DOHH2 (cell line): ENCODE results near the gene LHFPL4.

Experiments
- H3F3A ChIP-seq: fragments of 200-600 bp; sonication (generic), shearing (Covaris generic); 2 replicates; pipeline ENCODE4 v1.6.0; 2016; ENCODE audit warnings: antibody characterized with exemption, mild to moderate bottlenecking; ENCODE audit not compliant: control insufficient read depth, insufficient read depth
- H3K27ac ChIP-seq: fragments of 200-600 bp; sonication (generic); 2 replicates; pipeline ENCODE4 v1.5.1; 2014; ENCODE audit warnings: low read depth, mild to moderate bottlenecking, low read length, moderate library complexity
- H3K27me3 ChIP-seq: fragments of 200-600 bp; sonication (generic); 2 replicates; pipeline ENCODE4 v1.6.1; 2014; ENCODE audit warnings: mild to moderate bottlenecking, low read length, mixed read lengths; ENCODE audit not compliant: control insufficient read depth
- H3K36me3 ChIP-seq: fragments of 200-600 bp; sonication (generic); 2 replicates; pipeline ENCODE4 v1.6.1; 2014; ENCODE audit warnings: mild to moderate bottlenecking, low read length, moderate library complexity, mixed read lengths; ENCODE audit not compliant: control insufficient read depth
- H3K4me1 ChIP-seq: fragments of 200-600 bp; sonication (generic); 2 replicates; pipeline ENCODE4 v1.6.1; 2014; ENCODE audit warnings: mild to moderate bottlenecking, low read length, mixed read lengths; ENCODE audit not compliant: control insufficient read depth
- H3K4me2 ChIP-seq: fragments of 200-600 bp; sonication (generic); 2 replicates; pipeline ENCODE4 v1.6.0; 2014; ENCODE audit warnings: mild to moderate bottlenecking, low read length, moderate library complexity
- H3K4me3 ChIP-seq: fragments of 200-600 bp; sonication (generic); 2 replicates; pipeline ENCODE4 v1.5.1; 2014; ENCODE audit warnings: mild to moderate bottlenecking, low read length, mixed read lengths
- H3K79me2 ChIP-seq: fragments of 200-600 bp; sonication (generic); 2 replicates; pipeline ENCODE4 v1.6.1; 2014; ENCODE audit warnings: mild to moderate bottlenecking, low read length, mixed read lengths; ENCODE audit not compliant: control insufficient read depth
- H3K9me2 ChIP-seq: fragments of 200-600 bp; sonication (generic); replicated peaks from 2 replicates; pipeline ENCODE4 v1.6.1; 2014; ENCODE audit warnings: mild to moderate bottlenecking, low read length, mixed read lengths; ENCODE audit not compliant: control insufficient read depth
- H3K9me3 ChIP-seq: fragments of 200-600 bp; sonication (generic); 2 replicates; pipeline ENCODE4 v1.6.1; 2014; ENCODE audit warnings: antibody characterized with exemption, low read length, mixed read lengths; ENCODE audit not compliant: control insufficient read depth, insufficient read depth
- H4K20me1 ChIP-seq: fragments of 200-600 bp; sonication (generic); 2 replicates; pipeline ENCODE4 v1.6.0; 2014; ENCODE audit warnings: low read depth, mild to moderate bottlenecking, antibody characterized with exemption, low read length, moderate library complexity; ENCODE audit not compliant: control insufficient read depth, insufficient read depth
- CTCF ChIP-seq: fragments of 200-600 bp; sonication (generic); IDR thresholded peaks from one replicate; pipeline ENCODE4 v1.5.1; 2014; ENCODE audit warnings: antibody characterized with exemption, mild to moderate bottlenecking, low read depth, low read length; ENCODE audit not compliant: poor library complexity, severe bottlenecking
- EZH2phosphoT487 ChIP-seq: fragments of 200-600 bp; sonication (generic); IDR thresholded peaks from 2 replicates; pipeline ENCODE4 v1.6.1; 2017; ENCODE audit warnings: borderline replicate concordance, mild to moderate bottlenecking, antibody characterized with exemption, low read length, moderate library complexity, mixed read lengths

Gene LHFPL4

GRCh38 chr3:9468460-9468859 lies 85.2 kb downstream of the LHFPL4 start:
- peaks cover 8% of the 10 kb centered on the region; the same call in 1 of the 2 replicates for H3K79me2 ChIP-seq
- no peaks in the 10 kb centered on the region for H3K4me1 ChIP-seq
- H3K9me2 ChIP-seq = no peaks in the 10 kb centered on the region
- H4K20me1 ChIP-seq = peaks cover 11% of the 10 kb centered on the region
- no peak overlapping the region for H3K27ac ChIP-seq
- no peak overlapping the region for H3K4me3 ChIP-seq
- H3K27me3 ChIP-seq = no peaks in the 10 kb centered on the region
- no peak for TF ChIP-seq CTCF
- no peak for TF ChIP-seq EZH2phosphoT487
- H3K36me3 ChIP-seq = peaks cover 96% of the 10 kb centered on the region
- no peaks in the 10 kb centered on the region for H3K9me3 ChIP-seq
- H3F3A ChIP-seq = peaks cover 2% of the 10 kb centered on the region; the same call in 1 of the 2 replicates
- H3K4me2 ChIP-seq = no peak overlapping the region

GRCh38 chr3:9467451-9467850 lies 86.2 kb downstream of the LHFPL4 start:
- TF ChIP-seq CTCF (no peak), EZH2phosphoT487 (no peak)
- H3K27ac ChIP-seq = no peak overlapping the region
- H3K9me3 ChIP-seq = no peaks in the 10 kb centered on the region
- H3K27me3 ChIP-seq = no peaks in the 10 kb centered on the region
- H3K4me2 ChIP-seq = no peak overlapping the region
- H3K9me2 ChIP-seq = no peaks in the 10 kb centered on the region
- H4K20me1 ChIP-seq = peaks cover 11% of the 10 kb centered on the region
- peaks cover 94% of the 10 kb centered on the region for H3K36me3 ChIP-seq
- H3F3A ChIP-seq = no peaks in the 10 kb centered on the region
- H3K4me3 ChIP-seq = no peak overlapping the region
- no peaks in the 10 kb centered on the region for H3K4me1 ChIP-seq
- peaks cover 8% of the 10 kb centered on the region; the same call in 1 of the 2 replicates for H3K79me2 ChIP-seq

GRCh38 chr3:9455596-9456131 lies 98.0 kb downstream of the LHFPL4 start:
- no peaks in the 10 kb centered on the region for H3K27me3 ChIP-seq
- peaks cover 7% of the 10 kb centered on the region; the same call in 1 of the 2 replicates for H3F3A ChIP-seq

More at GRCh38 chr3:9455596-9456131, 98.0 kb downstream of the LHFPL4 start:
- Histone ChIP-seq H3K4me2 (no peak overlapping the region), H3K27ac (no peak overlapping the region), H3K79me2 (peaks cover 2% of the 10 kb centered on the region; the same call in 1 of the 2 replicates), H4K20me1 (no peaks in the 10 kb centered on the region), H3K9me2 (no peaks in the 10 kb centered on the region), H3K9me3 (no peaks in the 10 kb centered on the region), H3K4me1 (no peaks in the 10 kb centered on the region), H3K4me3 (no peak overlapping the region), H3K36me3 (peaks cover 88% of the 10 kb centered on the region)
- TF ChIP-seq EZH2phosphoT487 (no peak), CTCF (no peak)
